ENCODE results near the gene IRS1. TPM values are rescaled to one million over a fixed set of nuclear protein-coding genes. Genes with fewer than 3 reads are reported as not detected.

Gene IRS1
- total RNA-seq, 1 experiment from 2014 or later = 15.0 TPM

GRCh38 chr2:226790011-226790410 is 9.6 kb downstream of the IRS1 start:
- Histone ChIP-seq H2BK12ac (ENCODE audit: insufficient read length, low read depth, low read length) (no peak overlapping the region), H3K27ac (ENCODE audit: insufficient read length, low read depth, low read length) (no peak overlapping the region), H2AFZ (ENCODE audit: low read length) (no peak overlapping the region), H4K5ac (ENCODE audit: insufficient read length, low read depth, low read length) (no peak overlapping the region), H3K9ac (ENCODE audit: extremely low read depth, insufficient read length, low read length) (no peak overlapping the region), H2BK5ac (ENCODE audit: insufficient read length, low read length) (no peak overlapping the region), H4K8ac (replicated peaks; ENCODE audit: insufficient read length, low read depth, low read length) (no peak overlapping the region), H4K20me1 (ENCODE audit: control insufficient read depth, insufficient read depth, insufficient read length) (no peaks in the 10 kb centered on the region), H3K4me2 (ENCODE audit: insufficient read depth, insufficient read length, low read length) (no peak overlapping the region), H3K14ac (ENCODE audit: insufficient read depth, low read length) (no peak overlapping the region), H3T11ph (ENCODE audit: low read length) (no peak overlapping the region), H3K27me3 (ENCODE audit: insufficient read depth, low read length) (no peaks in the 10 kb centered on the region), H3K79me1 (ENCODE audit: insufficient read depth, low read depth, low read length, poor library complexity, severe bottlenecking) (no peaks in the 10 kb centered on the region), H2AK5ac (ENCODE audit: insufficient read length, low read length) (no peak overlapping the region), H3K79me2 (ENCODE audit: insufficient read depth, low read length) (peaks cover 2% of the 10 kb centered on the region; the same call in 1 of the 2 replicates), H2BK15ac (ENCODE audit: low read depth, low read length) (no peak overlapping the region), H3K4ac (ENCODE audit: low read depth, low read length) (no peak overlapping the region), H3K18ac (ENCODE audit: insufficient read length, low read depth, low read length) (no peak overlapping the region), H3K9me3 (ENCODE audit: control insufficient read depth, low read depth, low read length) (no peaks in the 10 kb centered on the region), H3K23ac (ENCODE audit: insufficient read length, low read depth, low read length) (no peak overlapping the region), H2BK20ac (ENCODE audit: low read depth, low read length, poor library complexity, severe bottlenecking) (no peak overlapping the region), H3K4me1 (ENCODE audit: insufficient read depth, low read length) (peaks cover 2% of the 10 kb centered on the region; the same call in 1 of the 2 replicates), H4K91ac (ENCODE audit: insufficient read length, low read depth, low read length) (no peak overlapping the region), H3K23me2 (ENCODE audit: insufficient read length, low read depth, low read length, poor library complexity, severe bottlenecking) (peaks cover 13% of the 10 kb centered on the region), H3K56ac (ENCODE audit: insufficient read length, low read depth, low read length) (no peak overlapping the region), H2BK120ac (ENCODE audit: low read depth, low read length, poor library complexity, severe bottlenecking) (no peak overlapping the region)
- H3K27ac Mint-ChIP-seq = no peak overlapping the region
- peaks cover 33 to 41% of the 10 kb centered on the region in 2 experiments for H3K4me1 Mint-ChIP-seq
- no CpG with 5 or more reads among the region's 1 CpG for WGBS (ENCODE audit: extremely low coverage, insufficient read length, low lambda C conversion rate)
- no peaks in the 10 kb centered on the region for H3K27me3 Mint-ChIP-seq (ENCODE audit: low read depth)
- H3K36me3 Mint-ChIP-seq (ENCODE audit: insufficient read depth in 1 of 3, low read depth in 3 of 3) = peaks cover 18 to 29% (median 21%) of the 10 kb centered on the region in 3 experiments; a peak in 6 of 7 replicates
- no peak for DNase-seq
- H3K9me3 Mint-ChIP-seq = no peaks in the 10 kb centered on the region
- no peak overlapping the region for H3K4me3 Mint-ChIP-seq
- no peak for TF ChIP-seq CTCF (conservative IDR thresholded peaks at IDR 0.05)

All from H9 (cell line).